H1 (cell line): ENCODE data around the gene CAMKMT. TPM values are rescaled to one million over a fixed set of nuclear protein-coding genes. Genes with fewer than 3 reads are reported as not detected.

ENCODE experiments used
- CTCF ChIA-PET: fragments of 300-600 bp; sonication (Branson Sonifier 250); formaldehyde crosslinking; loops from one replicate; lab custom pipeline; 2021; ENCODE audit not compliant: partially characterized antibody; lab: Charles Lee
- POLR2A ChIA-PET: fragments of 300-600 bp; sonication (Branson Sonifier 250); formaldehyde crosslinking; loops from one replicate; lab custom pipeline; 2021; ENCODE audit warnings: inconsistent platforms; ENCODE audit not compliant: partially characterized antibody; lab: Charles Lee
- DNase-seq, 2 experiments: peaks; one replicate each; pipeline versions ENCODE4 v3.0.0 to v3.0.0-alpha.2; 2010 to 2022; ENCODE audit warnings: low spot score in 2 of 2, low read depth in 1 of 2, mixed read lengths in 1 of 2
- FAIRE-seq: peaks from 2 replicates; lab custom pipeline; 2011; peaks lifted over from hg19 to GRCh38; lab: Jason Lieb, UNC
- H2AFZ ChIP-seq: 2 replicates; pipeline ENCODE4 v1.8.1; 2012; ENCODE audit warnings: low read length, inconsistent platforms
- H2AK5ac ChIP-seq: 2 replicates; pipeline ENCODE4 v1.6.1; 2013; ENCODE audit warnings: low read depth, low read length
- H2BK120ac ChIP-seq: replicated peaks from 2 replicates; pipeline ENCODE3; 2013; ENCODE audit warnings: low read depth, low read length, inconsistent platforms
- H2BK12ac ChIP-seq: 2 replicates; pipeline ENCODE4 v1.6.1; 2013; ENCODE audit warnings: low read depth, low read length
- H2BK15ac ChIP-seq: 2 replicates; pipeline ENCODE4 v1.6.1; 2013; ENCODE audit warnings: low read length
- H2BK20ac ChIP-seq: 2 replicates; pipeline ENCODE4 v1.6.1; 2013; ENCODE audit warnings: low read length
- H2BK5ac ChIP-seq: 2 replicates; pipeline ENCODE4 v1.6.1; 2013; ENCODE audit warnings: low read depth, low read length
- H3K14ac ChIP-seq: 2 replicates; pipeline ENCODE4 v1.6.1; 2013; ENCODE audit warnings: inconsistent platforms; ENCODE audit not compliant: insufficient read length
- H3K18ac ChIP-seq: 2 replicates; pipeline ENCODE4 v1.6.1; 2013; ENCODE audit warnings: low read length; ENCODE audit errors: extremely low read depth
- H3K23ac ChIP-seq: 2 replicates; pipeline ENCODE4 v1.6.1; 2013; ENCODE audit warnings: inconsistent platforms; ENCODE audit not compliant: insufficient read length
- H3K23me2 ChIP-seq: 2 replicates; pipeline ENCODE4 v1.6.1; 2013; ENCODE audit warnings: low read depth, low read length
- H3K27ac ChIP-seq: 2 replicates; pipeline ENCODE4 v1.6.1; 2011; ENCODE audit warnings: low read depth, low read length, inconsistent platforms
- H3K27me3 ChIP-seq, 4 experiments: replicated peaks in 1 of 4; 1 replicate in 1 of 4; 2 replicates in 3 of 4; pipeline versions ENCODE4 v1.6.1 to v1.8.1; 2011 to 2013; ENCODE audit warnings: low read length in 3 of 4, mild to moderate bottlenecking in 3 of 4, inconsistent platforms in 2 of 4, mixed read lengths in 2 of 4, moderate library complexity in 1 of 4; ENCODE audit not compliant: control insufficient read depth in 3 of 4, insufficient read depth in 3 of 4; ENCODE audit errors: extremely low read depth in 1 of 4
- H3K36me3 ChIP-seq, 4 experiments: 2 replicates each; pipeline versions ENCODE4 v1.6.1 to v1.8.1; 2011 to 2013; ENCODE audit warnings: mild to moderate bottlenecking in 4 of 4, low read length in 3 of 4, moderate library complexity in 2 of 4, control low read depth in 1 of 4, inconsistent platforms in 1 of 4; ENCODE audit not compliant: insufficient read depth in 4 of 4, control insufficient read depth in 2 of 4
- H3K4ac ChIP-seq: replicated peaks from 2 replicates; pipeline ENCODE3; 2013; ENCODE audit warnings: low read length, low read depth, mixed read lengths, inconsistent platforms; ENCODE audit not compliant: insufficient read length
- H3K4me1 ChIP-seq, 4 experiments: replicated peaks in 1 of 4; 1 replicate in 1 of 4; 2 replicates in 3 of 4; pipeline versions ENCODE4 v1.6.1 to v1.8.1; 2011 to 2013; ENCODE audit warnings: low read length in 3 of 4, inconsistent platforms in 2 of 4, mixed read lengths in 1 of 4; ENCODE audit not compliant: insufficient read depth in 4 of 4, control insufficient read depth in 3 of 4
- H3K4me2 ChIP-seq, 2 experiments: 2 replicates each; pipeline versions ENCODE4 v1.6.1 to v1.8.1; 2011 to 2013; ENCODE audit warnings: low read depth in 2 of 2, low read length in 2 of 2, control low read depth in 1 of 2, inconsistent platforms in 1 of 2, mild to moderate bottlenecking in 1 of 2; ENCODE audit not compliant: insufficient read depth in 1 of 2
- H3K4me3 ChIP-seq, 4 experiments: fragments of 200-600, 300-600 bp in 1 of 4; sonication (generic), shearing (Covaris generic), sonication (Bioruptor Twin) in 1 of 4; 2 replicates each; pipeline versions ENCODE4 v1.5.1 to v1.8.1; 2011 to 2016; ENCODE audit warnings: low read length in 4 of 4, low read depth in 3 of 4, control low read depth in 2 of 4, inconsistent platforms in 2 of 4, mild to moderate bottlenecking in 2 of 4, mixed read lengths in 1 of 4, moderate library complexity in 1 of 4; ENCODE audit not compliant: insufficient read depth in 2 of 4; ENCODE audit errors: extremely low read depth in 1 of 4
- H3K56ac ChIP-seq: replicated peaks from 2 replicates; pipeline ENCODE3; 2013; ENCODE audit warnings: low read depth, mild to moderate bottlenecking, mixed read lengths, low read length, inconsistent platforms; ENCODE audit not compliant: insufficient read length
- H3K79me1 ChIP-seq: 2 replicates; pipeline ENCODE4 v1.6.1; 2013; ENCODE audit warnings: low read depth, low read length, control low read depth
- H3K79me2 ChIP-seq, 2 experiments: 2 replicates each; pipeline versions ENCODE4 v1.6.1 to v1.8.1; 2012 to 2013; ENCODE audit warnings: low read length in 2 of 2, mild to moderate bottlenecking in 2 of 2, inconsistent platforms in 1 of 2; ENCODE audit not compliant: insufficient read depth in 2 of 2, control insufficient read depth in 1 of 2
- H3K9ac ChIP-seq, 4 experiments: replicated peaks in 1 of 4; 1 replicate in 1 of 4; 2 replicates in 3 of 4; pipeline versions ENCODE4 v1.6.1 to v1.8.1; 2011 to 2013; ENCODE audit warnings: low read depth in 3 of 4, low read length in 3 of 4, control low read depth in 2 of 4, mild to moderate bottlenecking in 2 of 4, moderate library complexity in 2 of 4, inconsistent platforms in 1 of 4; ENCODE audit errors: extremely low read depth in 1 of 4
- H3K9me3 ChIP-seq, 2 experiments: 2 replicates each; pipeline versions ENCODE4 v1.6.1 to v1.8.1; 2012 to 2013; ENCODE audit warnings: mild to moderate bottlenecking in 2 of 2, moderate library complexity in 2 of 2, control low read depth in 1 of 2, inconsistent platforms in 1 of 2, low read depth in 1 of 2, low read length in 1 of 2, mixed read lengths in 1 of 2; ENCODE audit not compliant: insufficient read depth in 2 of 2
- H4K20me1 ChIP-seq, 2 experiments: replicated peaks in 1 of 2; 2 replicates each; pipeline versions ENCODE3 to v1.8.1; 2011 to 2013; ENCODE audit warnings: inconsistent platforms in 2 of 2, low read length in 2 of 2, mild to moderate bottlenecking in 1 of 2; ENCODE audit not compliant: insufficient read depth in 2 of 2, control insufficient read depth in 1 of 2
- H4K5ac ChIP-seq: 2 replicates; pipeline ENCODE4 v1.6.1; 2013; ENCODE audit warnings: low read length, low read depth, mixed read lengths, inconsistent platforms; ENCODE audit not compliant: insufficient read length
- H4K8ac ChIP-seq: 2 replicates; pipeline ENCODE4 v1.8.0; 2013; ENCODE audit warnings: mild to moderate bottlenecking, moderate library complexity, low read length, inconsistent platforms; ENCODE audit not compliant: insufficient read depth; ENCODE audit errors: extremely low read depth
- H4K91ac ChIP-seq: replicated peaks from 2 replicates; pipeline ENCODE3; 2013; ENCODE audit warnings: low read length, mixed read lengths, inconsistent platforms; ENCODE audit not compliant: insufficient read length
- BRCA1 ChIP-seq: IDR thresholded peaks from 2 replicates; pipeline ENCODE4 v1.6.1; 2012; ENCODE audit warnings: low read depth, low read length, improper control_type of control experiment
- CEBPB ChIP-seq: IDR thresholded peaks from 2 replicates; pipeline ENCODE4 v1.6.1; 2012; ENCODE audit warnings: low read depth, low read length
- EGR1 ChIP-seq: IDR thresholded peaks from 2 replicates; pipeline ENCODE4 v1.6.1; 2011; ENCODE audit warnings: low read depth, low read length, borderline replicate concordance
- EZH2 ChIP-seq: fragments of 200-600 bp; sonication (generic); IDR thresholded peaks from 2 replicates; pipeline ENCODE4 v1.7.1; 2012; ENCODE audit warnings: low read depth, mild to moderate bottlenecking, moderate library complexity, low read length, inconsistent platforms; ENCODE audit not compliant: severe bottlenecking
- GTF2F1 ChIP-seq: IDR thresholded peaks from 2 replicates; pipeline ENCODE4 v1.6.1; 2012; ENCODE audit warnings: low read depth, low read length, improper control_type of control experiment, borderline replicate concordance
- HDAC2 ChIP-seq, 2 experiments: fragments of 300-600 bp in 1 of 2; sonication (generic) in 1 of 2; IDR thresholded peaks; 2 replicates each; pipeline ENCODE4 v1.6.1; 2011 to 2012; ENCODE audit warnings: low read depth in 2 of 2, low read length in 2 of 2, mild to moderate bottlenecking in 2 of 2, moderate library complexity in 2 of 2, borderline replicate concordance in 1 of 2, inconsistent platforms in 1 of 2
- HDAC6 ChIP-seq: IDR thresholded peaks from one replicate; pipeline ENCODE4 v1.7.1; 2012; ENCODE audit warnings: low read depth, mild to moderate bottlenecking, inconsistent platforms, low read length, moderate library complexity
- JUN ChIP-seq: IDR thresholded peaks from 2 replicates; pipeline ENCODE4 v1.6.1; 2011; ENCODE audit warnings: low read depth, mild to moderate bottlenecking, improper control_type of control experiment, low read length
- RBBP5 ChIP-seq: IDR thresholded peaks from 2 replicates; pipeline ENCODE4 v1.7.1; 2012; ENCODE audit warnings: low read depth, mild to moderate bottlenecking, inconsistent platforms, low read length, moderate library complexity, borderline replicate concordance
- WGBS, 2 experiments: shearing (Covaris generic) in 1 of 2; methylation state at CpG; one replicate each; pipeline versions ENCODE4 v1.1.6 to v1.1.7; 2013 to 2015; ENCODE audit warnings: low lambda C conversion rate in 2 of 2, mixed read lengths in 2 of 2, inconsistent platforms in 1 of 2, low coverage in 1 of 2, missing lambda C conversion rate in 1 of 2; ENCODE audit not compliant: insufficient replicate concordance in 2 of 2, insufficient coverage in 1 of 2, insufficient read length in 1 of 2; ENCODE audit errors: extremely low coverage in 1 of 2, missing lambda C conversion rate in 1 of 2; 5-methylcytosine and 5-hydroxymethylcytosine counted together
- polyA plus RNA-seq, 7 experiments: library from polyadenylated mRNA; depleted of rRNA in 3 of 7; stranded (reverse) in 5 of 7; unstranded in 2 of 7; fragments of >200 nt in 5 of 7; fragments of 200-250 nt in 2 of 7; gene quantifications; 1 replicate in 5 of 7; 2 replicates in 1 of 7; 4 replicates in 1 of 7; pipeline versions ENCODE4 v1.2.1 to v1.2.3, GENCODE V29; 2011 to 2013; ENCODE audit warnings: missing spikeins in 2 of 7, mixed read lengths in 2 of 7
- total RNA-seq: library from RNA; stranded (reverse); fragmentation: NEBNext Ultra II Directional; extraction: Animal tissue kit (Norgen Biotek cat#: 25700); gene quantifications from 2 replicates; pipeline ENCODE4 v1.2.1, GENCODE V29; 2021
- TF ChIP-seq, protein P1 (sequence below), 3 experiments: IDR thresholded peaks; 1 replicate in 2 of 3; 2 replicates in 1 of 3; pipeline versions ENCODE4 v1.5.1 to v1.6.1; 2011; ENCODE audit warnings: low read length in 3 of 3, mild to moderate bottlenecking in 3 of 3, inconsistent platforms in 2 of 3, low read depth in 1 of 3, moderate library complexity in 1 of 3; ENCODE audit not compliant: insufficient read depth in 1 of 3; ENCODE audit errors: control extremely low read depth in 1 of 3
- TF ChIP-seq, protein P2 (sequence below): IDR thresholded peaks from 2 replicates; pipeline ENCODE4 v1.6.1; 2012; ENCODE audit warnings: inconsistent platforms

Gene CAMKMT
- total and polyA plus RNA-seq, 2 of the 8 experiments (the other 6 are each of a cell fraction or from before 2014, with no cell fraction given) = 14.7 to 22.4 TPM

DNA sequence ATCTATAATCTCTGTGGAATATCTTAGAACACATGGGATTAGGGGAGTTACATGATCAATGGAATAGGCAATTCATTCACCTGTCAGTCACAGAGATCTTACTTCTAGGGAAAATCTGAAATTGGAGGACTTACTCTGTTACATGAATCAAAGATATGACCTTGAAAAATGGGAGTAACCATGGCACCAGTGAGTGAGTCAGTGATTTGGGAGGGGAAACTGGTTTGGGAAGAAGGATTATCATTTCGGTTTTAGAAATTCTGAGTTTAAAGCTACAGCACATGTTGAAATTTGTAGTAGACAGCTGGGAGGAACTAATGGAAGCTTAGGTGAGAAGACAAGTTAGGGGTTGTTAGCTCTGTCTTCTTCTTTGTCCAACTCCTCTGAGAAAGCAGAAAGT lies 153.7 kb downstream of the CAMKMT start:
- Histone ChIP-seq H3K4me1 (peaks cover 0 to 3% (median 0%) of the 10 kb centered on the region in 4 experiments; a peak in 1 of 7 replicates), H4K5ac (no peak overlapping the region), H4K91ac (no peak overlapping the region), H3K27ac (no peak overlapping the region), H3K27me3 (no peaks in the 10 kb centered on the region), H2BK120ac (no peak overlapping the region), H3K14ac (no peak overlapping the region), H3K56ac (no peak overlapping the region), H2AFZ (no peak overlapping the region), H3K4me2 (no peak overlapping the region), H2BK20ac (no peak overlapping the region), H3K9ac (no peak overlapping the region), H3K79me2 (no peaks in the 10 kb centered on the region), H3K36me3 (no peaks in the 10 kb centered on the region; a peak in 1 of 8 replicates), H2BK15ac (no peak overlapping the region), H3K18ac (no peak overlapping the region), H2BK5ac (no peak overlapping the region), H3K23me2 (no peaks in the 10 kb centered on the region), H3K4ac (no peak overlapping the region), H2BK12ac (no peak overlapping the region), H3K23ac (no peak overlapping the region), H3K79me1 (no peaks in the 10 kb centered on the region), H4K20me1 (no peaks in the 10 kb centered on the region), H4K8ac (no peak overlapping the region), H3K4me3 (no peak overlapping the region), H3K9me3 (0 out of 4 replicates have a peak, but pooled peaks cover 0 to under 1% of the 10 kb centered on the region in 2 experiments), H2AK5ac (no peak overlapping the region)
- ChIA-PET CTCF (interaction anchor here (0.6 to 3.1 kb wide), 8 partner anchors 14 to 457 kb away, joined by 3 to 15 read pairs (median 3); no protein-coding TSS in a partner anchor), POLR2A (interaction anchor here (0.8 to 1.4 kb wide), 3 partner anchors 17 to 73 kb away, joined by 3 read pairs; no protein-coding TSS in a partner anchor)
- no peak for FAIRE-seq
- WGBS, 2 experiments = 76% methylated on average over 1 of the region's 1 CpG; no CpG with 5 or more reads in 1 of the 2 experiments
- DNase-seq = no peak
- TF ChIP-seq CEBPB = no peak
- no peak for TF ChIP-seq RBBP5
- TF ChIP-seq JUN = no peak
- TF ChIP-seq, protein P1, sequence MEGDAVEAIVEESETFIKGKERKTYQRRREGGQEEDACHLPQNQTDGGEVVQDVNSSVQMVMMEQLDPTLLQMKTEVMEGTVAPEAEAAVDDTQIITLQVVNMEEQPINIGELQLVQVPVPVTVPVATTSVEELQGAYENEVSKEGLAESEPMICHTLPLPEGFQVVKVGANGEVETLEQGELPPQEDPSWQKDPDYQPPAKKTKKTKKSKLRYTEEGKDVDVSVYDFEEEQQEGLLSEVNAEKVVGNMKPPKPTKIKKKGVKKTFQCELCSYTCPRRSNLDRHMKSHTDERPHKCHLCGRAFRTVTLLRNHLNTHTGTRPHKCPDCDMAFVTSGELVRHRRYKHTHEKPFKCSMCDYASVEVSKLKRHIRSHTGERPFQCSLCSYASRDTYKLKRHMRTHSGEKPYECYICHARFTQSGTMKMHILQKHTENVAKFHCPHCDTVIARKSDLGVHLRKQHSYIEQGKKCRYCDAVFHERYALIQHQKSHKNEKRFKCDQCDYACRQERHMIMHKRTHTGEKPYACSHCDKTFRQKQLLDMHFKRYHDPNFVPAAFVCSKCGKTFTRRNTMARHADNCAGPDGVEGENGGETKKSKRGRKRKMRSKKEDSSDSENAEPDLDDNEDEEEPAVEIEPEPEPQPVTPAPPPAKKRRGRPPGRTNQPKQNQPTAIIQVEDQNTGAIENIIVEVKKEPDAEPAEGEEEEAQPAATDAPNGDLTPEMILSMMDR (IDR thresholded peaks at IDR 0.05; ENCODE audit: control extremely low read depth in 1 of 3, insufficient read depth in 1 of 3, low read depth in 1 of 3, low read length in 3 of 3) = no peak
- no peak for TF ChIP-seq BRCA1
- TF ChIP-seq HDAC2 (IDR thresholded peaks at IDR 0.05; ENCODE audit: borderline replicate concordance in 1 of 2, low read depth in 2 of 2, low read length in 2 of 2) = no peak
- no peak for TF ChIP-seq EGR1
- no peak for TF ChIP-seq EZH2
- TF ChIP-seq, protein P2, sequence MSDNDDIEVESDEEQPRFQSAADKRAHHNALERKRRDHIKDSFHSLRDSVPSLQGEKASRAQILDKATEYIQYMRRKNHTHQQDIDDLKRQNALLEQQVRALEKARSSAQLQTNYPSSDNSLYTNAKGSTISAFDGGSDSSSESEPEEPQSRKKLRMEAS = no peak
- TF ChIP-seq GTF2F1 = no peak
- TF ChIP-seq HDAC6 = no peak
